Measurements from ENCODE around the gene SHISA5. TPM values are rescaled to one million over a fixed set of nuclear protein-coding genes. Genes with fewer than 3 reads are reported as not detected.

Gene SHISA5
- total and polyA plus RNA-seq, 2 donors (not counting 1 experiment from before 2014, with no cell fraction given) = 147 to 183 TPM

DNA sequence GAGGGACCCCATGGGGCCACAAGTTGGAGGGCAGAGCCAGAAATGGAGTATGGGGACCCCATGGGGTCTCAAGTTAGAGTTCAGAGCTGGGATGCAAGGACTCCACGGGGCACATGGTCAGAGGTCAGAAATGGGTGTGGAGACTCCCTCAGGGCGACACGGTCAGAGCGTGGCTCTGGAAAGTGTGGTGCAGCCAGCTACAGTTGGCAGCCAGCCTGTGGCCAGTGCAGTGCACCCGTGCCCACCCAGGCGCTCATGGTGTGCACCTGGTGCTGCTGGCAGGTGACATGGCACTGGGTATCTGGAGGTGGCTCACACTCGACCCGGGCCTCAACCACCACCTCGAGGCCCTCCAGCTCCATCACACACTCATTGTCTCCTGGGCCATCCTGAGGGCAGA lies 85.3 kb downstream of the SHISA5 start:
- H3K4me1 Mint-ChIP-seq = no peaks in the 10 kb centered on the region
- intact Hi-C loops (cut with micrococcal nuclease) = no loop called here
- H3K9me3 Mint-ChIP-seq (ENCODE audit: insufficient read depth) = no peaks in the 10 kb centered on the region

DNA sequence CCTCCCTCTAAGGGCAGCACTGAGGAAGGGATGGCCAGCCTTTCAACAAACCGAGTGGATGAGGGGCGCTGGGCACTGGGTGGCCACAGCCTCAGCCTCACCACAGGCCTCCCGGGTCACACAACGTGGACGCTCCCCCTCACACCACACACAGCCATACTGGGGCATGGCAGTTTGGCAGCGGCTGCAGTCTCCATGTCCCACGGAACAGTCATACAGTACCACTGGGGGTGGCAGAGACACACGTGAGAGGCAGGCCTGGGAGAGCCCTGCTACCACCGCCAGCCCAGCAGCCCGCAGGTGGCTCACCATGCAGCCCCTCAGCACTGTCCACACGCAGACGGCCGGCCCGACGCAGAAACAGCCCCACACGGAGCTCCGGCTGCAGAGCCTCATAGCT lies 85.8 kb downstream of the SHISA5 start:
- intact Hi-C loops (cut with micrococcal nuclease) = no loop called here
- H3K9me3 ChIP-seq (ENCODE audit: control extremely low read depth in 1 of 3, control insufficient read depth in 2 of 3, insufficient read depth in 1 of 3, low read length in 2 of 3) = no peaks in the 10 kb centered on the region
- H3K4me3 Mint-ChIP-seq = no peak overlapping the region
- no peaks in the 10 kb centered on the region for H3K27me3 Mint-ChIP-seq
- WGBS (ENCODE audit: insufficient coverage) = 96% methylated on average over 17 of the region's 17 CpGs
- H3K4me3 ChIP-seq (ENCODE audit: control extremely low read depth in 1 of 5, extremely low read depth in 1 of 5, insufficient read depth in 1 of 5, low read depth in 2 of 5, low read length in 4 of 5) = no peak overlapping the region
- no peaks in the 10 kb centered on the region for H3K4me1 Mint-ChIP-seq
- no peaks in the 10 kb centered on the region for H3K79me2 ChIP-seq (ENCODE audit: control insufficient read depth, insufficient read depth, low read length)
- ChIA-PET CTCF (interaction anchor here (0.7 to 1.2 kb wide), 2 partner anchors 17 to 144 kb away, joined by 3 to 4 read pairs; no protein-coding TSS in a partner anchor), POLR2A (no interaction called here)
- no peaks in the 10 kb centered on the region for H3K27me3 ChIP-seq (replicated peaks in 1 of 4; ENCODE audit: control extremely low read depth in 1 of 4, control insufficient read depth in 3 of 4, insufficient read depth in 4 of 4, low read length in 3 of 4)
- no peaks in the 10 kb centered on the region for H3K9me3 Mint-ChIP-seq (ENCODE audit: insufficient read depth)
- no peaks in the 10 kb centered on the region for H4K20me1 ChIP-seq (ENCODE audit: control insufficient read depth, insufficient read depth, low read length, poor library complexity, severe bottlenecking)
- DNase-seq (no peak), ATAC-seq (ENCODE audit: low read depth) (no peak)
- no peaks in the 10 kb centered on the region for H3K4me1 ChIP-seq (ENCODE audit: control insufficient read depth in 2 of 2, insufficient read depth in 2 of 2, low read length in 2 of 2)
- H3K27ac ChIP-seq (ENCODE audit: low read length in 2 of 2) = no peak overlapping the region
- TF ChIP-seq, protein P1, sequence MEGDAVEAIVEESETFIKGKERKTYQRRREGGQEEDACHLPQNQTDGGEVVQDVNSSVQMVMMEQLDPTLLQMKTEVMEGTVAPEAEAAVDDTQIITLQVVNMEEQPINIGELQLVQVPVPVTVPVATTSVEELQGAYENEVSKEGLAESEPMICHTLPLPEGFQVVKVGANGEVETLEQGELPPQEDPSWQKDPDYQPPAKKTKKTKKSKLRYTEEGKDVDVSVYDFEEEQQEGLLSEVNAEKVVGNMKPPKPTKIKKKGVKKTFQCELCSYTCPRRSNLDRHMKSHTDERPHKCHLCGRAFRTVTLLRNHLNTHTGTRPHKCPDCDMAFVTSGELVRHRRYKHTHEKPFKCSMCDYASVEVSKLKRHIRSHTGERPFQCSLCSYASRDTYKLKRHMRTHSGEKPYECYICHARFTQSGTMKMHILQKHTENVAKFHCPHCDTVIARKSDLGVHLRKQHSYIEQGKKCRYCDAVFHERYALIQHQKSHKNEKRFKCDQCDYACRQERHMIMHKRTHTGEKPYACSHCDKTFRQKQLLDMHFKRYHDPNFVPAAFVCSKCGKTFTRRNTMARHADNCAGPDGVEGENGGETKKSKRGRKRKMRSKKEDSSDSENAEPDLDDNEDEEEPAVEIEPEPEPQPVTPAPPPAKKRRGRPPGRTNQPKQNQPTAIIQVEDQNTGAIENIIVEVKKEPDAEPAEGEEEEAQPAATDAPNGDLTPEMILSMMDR (IDR thresholded peaks at IDR 0.05) = no peak
- TF ChIP-seq EZH2 (IDR thresholded peaks at IDR 0.05; ENCODE audit: borderline replicate concordance, insufficient read depth, low read depth, low read length, poor library complexity, severe bottlenecking) = no peak
- H3K4me2 ChIP-seq (replicated peaks; ENCODE audit: low read depth, low read length, poor library complexity, severe bottlenecking) = no peak overlapping the region
- H2AFZ ChIP-seq (ENCODE audit: insufficient read depth, low read depth, low read length, poor library complexity, severe bottlenecking) = no peak overlapping the region
- no peak overlapping the region for H3K9ac ChIP-seq (ENCODE audit: low read length)
- H3K27ac Mint-ChIP-seq = no peak overlapping the region
- no peaks in the 10 kb centered on the region for H3K36me3 ChIP-seq (replicated peaks in 1 of 2; ENCODE audit: control extremely low read depth in 1 of 2, control insufficient read depth in 1 of 2, extremely low read depth in 1 of 2, insufficient read depth in 2 of 2, low read length in 1 of 2)

More for the DNA sequence above, 85.3 kb downstream of the SHISA5 start:
- Mint-ChIP-seq H3K27ac (no peak overlapping the region), H3K27me3 (no peaks in the 10 kb centered on the region), H3K4me3 (no peak overlapping the region)
- TF ChIP-seq, protein P1 (IDR thresholded peaks at IDR 0.05) = no peak
- no peak for TF ChIP-seq EZH2 (IDR thresholded peaks at IDR 0.05; ENCODE audit: borderline replicate concordance, insufficient read depth, low read depth, low read length, poor library complexity, severe bottlenecking)
- Histone ChIP-seq H2AFZ (ENCODE audit: insufficient read depth, low read depth, low read length, poor library complexity, severe bottlenecking) (no peak overlapping the region), H3K4me2 (replicated peaks; ENCODE audit: low read depth, low read length, poor library complexity, severe bottlenecking) (no peak overlapping the region), H3K27me3 (replicated peaks in 1 of 4; ENCODE audit: control extremely low read depth in 1 of 4, control insufficient read depth in 3 of 4, insufficient read depth in 4 of 4, low read length in 3 of 4) (no peaks in the 10 kb centered on the region), H3K36me3 (replicated peaks in 1 of 2; ENCODE audit: control extremely low read depth in 1 of 2, control insufficient read depth in 1 of 2, extremely low read depth in 1 of 2, insufficient read depth in 2 of 2, low read length in 1 of 2) (no peaks in the 10 kb centered on the region), H3K79me2 (ENCODE audit: control insufficient read depth, insufficient read depth, low read length) (no peaks in the 10 kb centered on the region), H3K4me3 (ENCODE audit: control extremely low read depth in 1 of 5, extremely low read depth in 1 of 5, insufficient read depth in 1 of 5, low read depth in 2 of 5, low read length in 4 of 5) (no peak overlapping the region), H3K9ac (ENCODE audit: low read length) (no peak overlapping the region), H4K20me1 (ENCODE audit: control insufficient read depth, insufficient read depth, low read length, poor library complexity, severe bottlenecking) (no peaks in the 10 kb centered on the region), H3K27ac (ENCODE audit: low read length in 2 of 2) (no peak overlapping the region), H3K9me3 (ENCODE audit: control extremely low read depth in 1 of 3, control insufficient read depth in 2 of 3, insufficient read depth in 1 of 3, low read length in 2 of 3) (no peaks in the 10 kb centered on the region), H3K4me1 (ENCODE audit: control insufficient read depth in 2 of 2, insufficient read depth in 2 of 2, low read length in 2 of 2) (no peaks in the 10 kb centered on the region)
- DNase-seq (no peak), ATAC-seq (ENCODE audit: low read depth) (no peak)
- ChIA-PET POLR2A (no interaction called here), CTCF (interaction anchor here (0.7 to 1.3 kb wide), 3 partner anchors 16 to 145 kb away, joined by 3 to 8 read pairs (median 4); no protein-coding TSS in a partner anchor)
- 91% methylated on average over 9 of the region's 9 CpGs for WGBS (ENCODE audit: insufficient coverage)

Small RNAs within 50 kb of the gene (small RNA-seq; reads per million reads assigned to genes)
- not detected for gene MIR6823 (ENCODE audit: insufficient read length, low read depth, low replicate concordance)

Other genes starting within 250 kb of the SHISA5 start
- 48.9 and 52.4 TPM in 2 replicates for gene NME6, start 202.8 kb downstream of the SHISA5 start, total RNA-seq
- 14.4 and 17.9 TPM in 2 replicates for gene NME6, start 202.8 kb downstream of the SHISA5 start, polyA plus RNA-seq
- not detected in 2 replicates for gene SPINK8, start 170.5 kb downstream of the SHISA5 start, total RNA-seq
- gene SPINK8, start 170.5 kb downstream of the SHISA5 start, polyA plus RNA-seq = not detected in 2 replicates
- gene FBXW12, start 132.0 kb downstream of the SHISA5 start, total RNA-seq = not detected in 2 replicates
- gene FBXW12, start 132.0 kb downstream of the SHISA5 start, polyA plus RNA-seq = not detected in 2 replicates
- gene PLXNB1, start 74.1 kb downstream of the SHISA5 start, total RNA-seq = 3.9 and 5.0 TPM in 2 replicates
- 0.95 and 1.6 TPM in 2 replicates for gene PLXNB1, start 74.1 kb downstream of the SHISA5 start, polyA plus RNA-seq
- gene CCDC51, start 64.1 kb downstream of the SHISA5 start, total RNA-seq = 5.0 and 6.2 TPM in 2 replicates
- 4.5 and 5.9 TPM in 2 replicates for gene CCDC51, start 64.1 kb downstream of the SHISA5 start, polyA plus RNA-seq
- 185 and 194 TPM in 2 replicates for gene TMA7, start 63.9 kb downstream of the SHISA5 start, total RNA-seq
- 169 and 191 TPM in 2 replicates for gene TMA7, start 63.9 kb downstream of the SHISA5 start, polyA plus RNA-seq
- gene ATRIP, start 57.4 kb downstream of the SHISA5 start, total RNA-seq = 11.6 and 14.3 TPM in 2 replicates
- gene ATRIP, start 57.4 kb downstream of the SHISA5 start, polyA plus RNA-seq = 10.5 and 12.6 TPM in 2 replicates
- 3.2 and 3.3 TPM in 2 replicates for gene PFKFB4, start 52.6 kb upstream of the SHISA5 start, total RNA-seq
- gene PFKFB4, start 52.6 kb upstream of the SHISA5 start, polyA plus RNA-seq = 1.3 and 1.7 TPM in 2 replicates
- not detected in 2 replicates for gene UCN2, start 59.6 kb upstream of the SHISA5 start, total RNA-seq
- gene UCN2, start 59.6 kb upstream of the SHISA5 start, polyA plus RNA-seq = not detected in 2 replicates
- gene COL7A1, start 91.2 kb upstream of the SHISA5 start, total RNA-seq = 2.1 and 3.3 TPM in 2 replicates
- gene COL7A1, start 91.2 kb upstream of the SHISA5 start, polyA plus RNA-seq = 0.75 and 2.9 TPM in 2 replicates
- 98.9 and 99.9 TPM in 2 replicates for gene UQCRC1, start 105.5 kb upstream of the SHISA5 start, total RNA-seq
- gene UQCRC1, start 105.5 kb upstream of the SHISA5 start, polyA plus RNA-seq = 132 and 195 TPM in 2 replicates
- not detected in 2 replicates for gene TMEM89, start 117.6 kb upstream of the SHISA5 start, total RNA-seq
- gene TMEM89, start 117.6 kb upstream of the SHISA5 start, polyA plus RNA-seq = not detected in 2 replicates
- gene SLC26A6, start 131.3 kb upstream of the SHISA5 start, total RNA-seq = 26.7 and 30.6 TPM in 2 replicates
- gene SLC26A6, start 131.3 kb upstream of the SHISA5 start, polyA plus RNA-seq = 22.5 and 24.0 TPM in 2 replicates
- gene CELSR3, start 158.7 kb upstream of the SHISA5 start, total RNA-seq = 2.5 and 2.8 TPM in 2 replicates
- 1.2 and 2.4 TPM in 2 replicates for gene CELSR3, start 158.7 kb upstream of the SHISA5 start, polyA plus RNA-seq
- 19.1 and 19.7 TPM in 2 replicates for gene NCKIPSD, start 181.7 kb upstream of the SHISA5 start, total RNA-seq
- gene NCKIPSD, start 181.7 kb upstream of the SHISA5 start, polyA plus RNA-seq = 14.6 and 24.6 TPM in 2 replicates
- 138 and 140 TPM in 2 replicates for gene IP6K2, start 213.0 kb upstream of the SHISA5 start, total RNA-seq
- 132 and 158 TPM in 2 replicates for gene IP6K2, start 213.0 kb upstream of the SHISA5 start, polyA plus RNA-seq

All from B cell (primary cell).